ENCODE measurements around the gene ANGPTL1.
"Not testable (repeated sequence)": the region's sequence is repeated elsewhere in the genome, so short reads cannot be mapped to it uniquely, and the experiment has no call there.

ANGPTL1 gene

DNA sequence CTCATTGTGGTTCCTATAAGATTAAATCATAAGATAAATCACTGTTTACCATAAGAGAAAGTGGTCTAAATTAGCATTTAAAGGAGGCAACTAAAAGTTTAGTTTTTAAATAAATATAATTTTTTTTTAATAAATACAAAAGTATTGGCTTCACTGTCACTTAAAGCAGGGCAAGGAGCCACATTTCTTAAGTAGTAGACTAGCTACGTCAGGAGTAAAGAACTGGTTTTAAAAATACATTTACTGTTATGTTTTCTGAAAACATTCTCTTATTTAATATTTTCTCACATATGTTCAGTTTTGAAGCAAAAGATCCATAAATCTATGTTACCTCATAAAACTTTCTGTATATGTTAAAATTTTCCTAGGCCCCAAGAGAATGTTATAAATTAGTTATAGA, 2.2 kb downstream of the ANGPTL1 start:
- DNase-seq (ENCODE audit: low read depth in 2 of 2, low spot score in 1 of 2), result no peak

DNA sequence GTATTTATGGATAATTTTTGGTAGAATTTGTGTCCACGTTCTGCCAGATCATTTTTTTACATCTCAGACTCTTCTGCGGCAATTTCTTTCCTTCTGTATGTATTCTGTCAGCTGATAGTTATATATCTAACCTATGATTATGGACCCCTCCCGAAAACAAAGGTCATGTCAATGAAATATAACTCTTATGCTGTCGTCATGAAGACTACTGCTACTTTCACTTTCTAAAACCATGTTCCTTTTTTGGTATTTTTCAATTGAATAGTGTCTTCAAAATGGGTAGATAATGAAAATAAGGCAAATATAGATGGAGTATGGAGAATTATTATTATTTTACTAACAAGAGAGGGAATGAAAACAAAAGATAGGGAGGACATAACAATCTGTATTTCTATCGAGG, 3.2 kb downstream of the ANGPTL1 start:
- no peak for DNase-seq (ENCODE audit: low read depth in 2 of 2, low spot score in 1 of 2)

- no peak for DNase-seq (ENCODE audit: low read depth in 2 of 2, low spot score in 1 of 2)
Observed at GRCh38 chr1:178864326-178864725, 6.6 kb downstream of the ANGPTL1 start.

DNA sequence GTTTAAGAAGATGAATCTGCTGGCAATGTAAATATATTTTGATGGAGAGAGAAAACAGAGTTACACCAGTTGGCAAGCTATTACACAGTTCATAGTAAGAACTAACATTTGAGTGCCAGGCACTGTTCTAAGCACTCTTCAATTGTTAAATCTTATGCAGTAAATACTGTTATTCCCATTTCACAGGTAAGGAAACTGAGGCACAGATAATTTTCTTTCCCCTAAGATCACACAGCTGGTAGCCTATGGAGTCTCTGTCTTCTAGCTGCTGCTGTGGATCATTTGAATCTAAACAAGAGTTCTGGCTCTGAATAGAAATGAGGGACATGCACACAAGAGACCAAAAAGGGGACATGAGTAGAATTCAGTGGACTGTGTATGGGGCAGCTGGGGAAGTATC, 8.0 kb downstream of the ANGPTL1 start:
- no peak for DNase-seq (ENCODE audit: low read depth in 2 of 2, low spot score in 1 of 2)

GRCh38 chr1:178862416-178862815, 8.5 kb downstream of the ANGPTL1 start:
- no peak for DNase-seq (ENCODE audit: low read depth in 2 of 2, low spot score in 1 of 2)

DNA sequence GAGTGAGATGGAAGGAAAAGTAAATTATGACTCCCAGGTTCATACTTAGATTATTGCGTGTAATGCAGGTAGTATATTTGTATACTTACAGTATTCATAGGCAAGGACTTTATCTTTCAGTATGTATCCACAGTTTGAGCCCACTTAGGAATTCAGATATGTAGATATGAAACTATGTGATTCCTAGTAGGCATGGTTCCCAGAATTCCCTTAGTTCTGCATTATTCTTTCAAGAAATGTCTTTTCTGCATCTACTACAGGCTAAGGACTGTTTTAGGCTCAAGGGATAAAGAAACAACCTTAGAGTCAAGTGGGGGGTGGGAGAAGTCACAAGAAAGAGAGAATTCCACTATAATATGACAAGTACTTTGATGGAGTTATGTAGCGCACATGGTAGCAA, 13.8 kb downstream of the ANGPTL1 start:
- no peak for DNase-seq (ENCODE audit: low read depth in 2 of 2, low spot score in 1 of 2)

- DNase-seq (ENCODE audit: low read depth in 2 of 2, low spot score in 1 of 2), result no peak
Observed at GRCh38 chr1:178849918-178850317, 21.0 kb downstream of the ANGPTL1 start.

- not testable (repeated sequence) for DNase-seq (ENCODE audit: low read depth in 2 of 2, low spot score in 1 of 2)
Observed at GRCh38 chr1:178847919-178848318, 23.0 kb downstream of the ANGPTL1 start.

GRCh38 chr1:178847396-178847849, 23.5 kb downstream of the ANGPTL1 start:
- DNase-seq (ENCODE audit: low read depth in 2 of 2, low spot score in 1 of 2), result no peak

GRCh38 chr1:178846306-178846705, 24.6 kb downstream of the ANGPTL1 start:
- no peak for DNase-seq (ENCODE audit: low read depth in 2 of 2, low spot score in 1 of 2)

GRCh38 chr1:178844436-178844835, 26.4 kb downstream of the ANGPTL1 start:
- no peak for DNase-seq (ENCODE audit: low read depth in 2 of 2, low spot score in 1 of 2)

DNA sequence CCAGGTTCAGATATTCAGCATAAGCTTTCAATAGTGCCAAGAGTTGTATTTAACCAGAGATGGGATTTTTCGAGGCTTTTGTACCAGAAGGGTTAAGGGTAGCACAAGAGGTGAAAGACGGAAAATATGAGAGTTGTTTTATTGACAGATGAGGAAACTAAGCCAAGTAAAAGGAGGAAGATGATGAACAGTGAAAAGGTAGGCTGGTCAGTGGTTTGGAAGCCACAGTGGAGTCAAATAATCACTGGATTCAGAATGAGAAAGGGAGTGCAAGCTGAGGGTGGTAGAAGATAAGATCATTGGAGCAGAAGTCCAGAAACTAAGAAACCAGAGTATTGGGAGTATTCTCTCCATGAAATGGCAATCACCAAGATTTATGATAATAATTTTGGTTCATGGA, 45.7 kb downstream of the ANGPTL1 start:
- no peak for DNase-seq (ENCODE audit: low read depth in 2 of 2, low spot score in 1 of 2)

- DNase-seq (ENCODE audit: low read depth in 2 of 2, low spot score in 1 of 2), result no peak
Observed at GRCh38 chr1:178821134-178821866, 49.6 kb downstream of the ANGPTL1 start.

DNA sequence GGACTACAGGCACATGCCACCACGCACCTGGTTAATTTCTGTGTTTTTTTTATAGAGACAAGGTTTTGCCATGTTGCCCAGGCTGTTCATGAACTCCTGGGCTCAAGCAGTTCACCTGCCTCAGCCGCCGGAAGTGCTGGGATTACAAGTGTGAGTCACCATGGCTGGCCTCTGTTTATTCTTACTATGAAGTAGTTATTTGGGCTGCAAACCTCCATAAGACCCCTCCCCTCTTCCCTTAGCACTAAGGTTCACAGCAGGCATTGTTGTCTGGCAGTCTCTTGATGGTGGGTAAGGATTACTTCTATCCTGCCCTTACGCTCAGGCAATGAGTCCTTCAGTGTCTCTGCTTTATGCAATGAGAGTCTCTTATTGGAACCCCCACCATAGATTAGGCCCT, 51.8 kb downstream of the ANGPTL1 start:
- no peak for DNase-seq (ENCODE audit: low read depth in 2 of 2, low spot score in 1 of 2)

DNA sequence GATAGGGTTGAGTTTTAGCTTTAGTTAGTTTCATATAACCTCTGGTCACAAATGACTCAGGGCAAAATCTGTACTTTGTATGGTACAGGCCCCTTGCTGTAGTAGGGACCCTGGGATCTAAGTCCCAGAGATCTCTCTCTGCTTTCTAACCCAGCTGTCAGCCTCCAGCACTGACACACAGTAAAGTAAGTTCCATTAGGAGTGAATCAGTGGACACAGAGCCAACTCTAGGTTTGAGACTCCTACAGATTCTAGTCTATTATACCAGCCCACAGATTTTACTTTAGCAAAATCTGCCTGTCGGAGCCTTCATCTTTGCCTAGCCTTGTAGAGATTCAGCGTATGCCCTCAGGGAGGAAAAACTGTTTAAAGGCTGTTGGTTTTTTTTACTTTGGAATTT, 52.5 kb downstream of the ANGPTL1 start:
- no peak for DNase-seq (ENCODE audit: low read depth in 2 of 2, low spot score in 1 of 2)

- no peak for DNase-seq (ENCODE audit: low read depth in 2 of 2, low spot score in 1 of 2)
Observed at GRCh38 chr1:178810585-178810984, 60.3 kb downstream of the ANGPTL1 start.

DNA sequence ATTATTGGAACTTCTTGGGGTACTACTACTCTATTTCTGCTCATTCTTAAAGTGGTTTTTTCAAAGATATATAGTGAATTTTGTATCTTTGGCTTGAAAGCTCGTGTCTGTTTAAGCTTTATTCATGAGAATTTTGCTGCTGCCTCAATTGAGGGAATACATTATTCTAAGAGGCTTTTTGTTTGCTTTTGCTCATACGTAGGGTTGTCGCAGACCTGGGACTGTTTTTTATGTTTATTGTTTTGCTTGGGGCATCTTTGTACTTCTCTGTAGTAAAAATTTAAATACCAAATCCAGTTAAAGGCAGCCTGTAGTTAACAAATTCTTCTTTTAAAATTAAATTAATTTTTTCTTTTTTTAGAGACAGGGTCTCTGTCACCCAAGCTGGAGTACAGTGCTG, 62.3 kb downstream of the ANGPTL1 start:
- no peak for DNase-seq (ENCODE audit: low read depth in 2 of 2, low spot score in 1 of 2)

DNA sequence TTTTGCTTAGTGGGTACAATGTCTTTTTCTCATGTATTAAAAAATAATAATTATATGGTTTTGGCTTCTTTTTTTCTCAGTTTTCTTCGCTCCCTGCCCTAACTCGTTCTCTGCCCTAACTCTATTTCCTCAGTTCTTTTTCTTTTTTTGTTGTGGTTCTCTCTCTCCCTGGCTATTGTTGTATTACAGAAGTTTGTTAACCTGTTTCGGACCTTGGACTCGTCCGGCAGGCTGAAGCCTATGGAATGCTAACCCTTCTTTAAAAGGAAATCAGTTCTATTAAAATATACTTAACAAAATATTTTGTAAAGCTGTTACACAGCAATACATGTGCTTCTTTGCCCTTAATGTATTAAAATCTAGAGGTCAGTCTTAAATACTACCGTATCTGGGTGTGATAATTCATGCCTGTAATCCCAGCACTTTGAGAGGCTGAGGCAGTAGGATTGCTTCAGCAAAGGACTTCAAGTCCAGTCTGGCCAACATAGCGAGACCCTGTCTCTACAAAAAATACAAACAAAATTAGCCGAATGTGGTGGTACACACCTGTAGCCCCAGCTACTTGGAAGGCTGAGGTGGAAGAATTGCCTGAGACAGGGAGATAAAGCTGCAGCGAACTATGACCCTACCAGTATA, 64.1 kb downstream of the ANGPTL1 start:
- DNase-seq (ENCODE audit: low read depth in 2 of 2, low spot score in 1 of 2), result no peak

DNA sequence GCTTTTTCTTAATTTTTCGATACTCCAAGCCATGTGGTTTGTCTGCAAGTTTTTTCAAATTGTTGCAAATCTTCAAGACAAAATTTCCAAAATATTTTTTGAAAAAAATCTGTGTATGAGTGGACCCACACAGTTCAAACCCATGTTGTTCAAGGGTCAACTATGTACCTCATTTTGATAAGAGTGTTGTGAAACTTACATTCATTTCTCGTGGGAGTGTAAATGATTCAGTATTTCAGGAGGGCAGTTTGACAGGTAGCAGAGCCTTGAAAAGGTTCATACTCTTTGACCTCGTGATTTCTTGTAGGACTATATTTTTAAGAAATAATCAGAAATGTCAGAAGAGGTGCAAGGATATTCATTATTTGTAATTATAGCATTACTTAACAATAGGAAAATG, 68.0 kb downstream of the ANGPTL1 start:
- no peak for DNase-seq (ENCODE audit: low read depth in 2 of 2, low spot score in 1 of 2)

Measured in stimulated activated CD8-positive, alpha-beta memory T cell treated with anti-CD3 and anti-CD28 coated beads, Interleukin-4, amount 100 ng/mL, for 4 hours (primary cell).